GM18502 (cell line): ENCODE measurements around the gene LRRC4C.

Experiments used
- ATAC-seq: cut with Tn5 transposase; IDR thresholded peaks from one replicate; pipeline ENCODE4 v1.9.1; 2021; ENCODE audit warnings: mild to moderate bottlenecking; ENCODE audit not compliant: unreplicated experiment, poor library complexity

The LRRC4C gene

GRCh38 chr11:40100781-40101180, 1358.7 kb downstream of the LRRC4C start:
- no peak for ATAC-seq

GRCh38 chr11:40100162-40100553, 1359.3 kb downstream of the LRRC4C start:
- ATAC-seq, result no peak

DNA sequence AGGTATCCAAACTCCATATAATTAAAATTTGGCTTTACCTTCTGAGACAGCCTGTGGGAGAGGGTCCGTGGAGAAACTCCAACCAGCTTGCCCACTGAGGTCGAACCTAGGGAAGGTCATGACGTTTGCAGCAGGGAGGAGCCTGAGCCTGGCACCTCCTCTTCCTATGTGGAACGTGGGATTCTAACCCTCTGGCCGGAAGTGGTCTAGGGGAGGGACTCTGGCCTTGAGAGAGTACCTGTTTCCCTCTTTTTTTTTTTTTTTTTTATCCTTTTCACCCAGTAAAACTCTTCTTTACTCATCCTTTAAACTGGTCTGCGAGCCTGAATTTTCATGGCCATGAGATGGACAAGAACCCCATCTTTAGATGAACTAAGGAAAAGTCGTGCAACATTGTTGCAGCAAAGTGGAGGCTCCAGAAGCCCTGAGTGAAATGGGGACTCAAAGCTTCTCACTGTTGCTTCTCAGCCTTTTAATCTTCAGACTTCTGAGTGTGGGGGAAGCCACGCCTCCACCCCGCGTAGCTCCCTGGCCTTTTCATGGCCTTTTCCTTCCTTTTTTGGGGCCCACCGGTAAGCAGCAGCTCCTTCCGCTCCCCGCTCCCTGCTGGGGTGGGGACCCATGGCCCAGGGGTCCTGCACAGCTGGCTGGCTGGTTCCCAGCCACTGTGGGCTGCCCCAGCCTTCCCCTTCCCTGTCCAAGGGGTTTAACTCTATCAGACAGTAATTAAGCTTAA, 1359.9 kb downstream of the LRRC4C start:
- ATAC-seq, result no peak

- no peak for ATAC-seq
Observed at GRCh38 chr11:40095446-40095845, 1364.0 kb downstream of the LRRC4C start.

DNA sequence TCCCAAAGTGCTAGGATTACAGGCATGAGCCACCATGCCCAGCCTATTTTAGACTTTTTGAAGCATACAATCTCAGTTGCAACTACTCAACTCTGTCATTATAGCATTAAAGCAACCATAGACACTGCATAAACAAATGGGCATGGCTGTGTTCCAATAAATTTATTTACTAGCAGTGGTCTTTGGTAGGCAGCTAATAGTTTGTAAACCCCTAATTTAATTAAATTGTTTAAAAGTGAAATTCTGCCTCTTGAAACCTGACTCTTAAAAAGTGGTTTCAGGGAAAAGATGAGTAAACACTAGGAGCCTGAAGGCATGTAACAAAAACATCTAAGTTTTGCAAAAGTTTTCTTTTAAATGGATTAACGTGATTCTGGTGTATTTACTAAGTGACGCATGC, 1364.5 kb downstream of the LRRC4C start:
- ATAC-seq, result no peak

DNA sequence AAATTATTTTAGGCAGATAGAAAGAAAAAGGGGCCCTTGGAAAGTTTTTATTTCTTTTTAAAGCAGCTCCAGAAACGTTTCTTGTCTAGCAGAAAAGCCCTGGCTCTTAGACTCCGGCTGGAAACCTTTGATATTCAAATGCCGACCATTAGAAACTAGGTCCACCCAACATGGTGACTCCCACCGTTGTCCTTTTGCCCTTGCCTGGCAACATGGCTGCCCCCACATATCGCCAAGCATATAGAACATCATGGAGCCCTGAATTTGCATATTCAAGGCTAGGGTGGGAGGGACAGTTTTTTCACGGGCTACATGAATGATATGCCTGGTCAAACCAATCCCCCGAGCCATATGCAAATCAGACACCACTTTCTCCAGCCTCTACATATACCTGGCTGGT, 1379.0 kb downstream of the LRRC4C start:
- ATAC-seq, result no peak
